ENCODE measurements around the gene MEIS1. TPM values are rescaled to one million over a fixed set of nuclear protein-coding genes. Genes with fewer than 3 reads are reported as not detected.

MEIS1 gene
- total RNA-seq, 3 donors from 2014 or later: 23.0 to 37.9 (median 37.0) TPM

DNA sequence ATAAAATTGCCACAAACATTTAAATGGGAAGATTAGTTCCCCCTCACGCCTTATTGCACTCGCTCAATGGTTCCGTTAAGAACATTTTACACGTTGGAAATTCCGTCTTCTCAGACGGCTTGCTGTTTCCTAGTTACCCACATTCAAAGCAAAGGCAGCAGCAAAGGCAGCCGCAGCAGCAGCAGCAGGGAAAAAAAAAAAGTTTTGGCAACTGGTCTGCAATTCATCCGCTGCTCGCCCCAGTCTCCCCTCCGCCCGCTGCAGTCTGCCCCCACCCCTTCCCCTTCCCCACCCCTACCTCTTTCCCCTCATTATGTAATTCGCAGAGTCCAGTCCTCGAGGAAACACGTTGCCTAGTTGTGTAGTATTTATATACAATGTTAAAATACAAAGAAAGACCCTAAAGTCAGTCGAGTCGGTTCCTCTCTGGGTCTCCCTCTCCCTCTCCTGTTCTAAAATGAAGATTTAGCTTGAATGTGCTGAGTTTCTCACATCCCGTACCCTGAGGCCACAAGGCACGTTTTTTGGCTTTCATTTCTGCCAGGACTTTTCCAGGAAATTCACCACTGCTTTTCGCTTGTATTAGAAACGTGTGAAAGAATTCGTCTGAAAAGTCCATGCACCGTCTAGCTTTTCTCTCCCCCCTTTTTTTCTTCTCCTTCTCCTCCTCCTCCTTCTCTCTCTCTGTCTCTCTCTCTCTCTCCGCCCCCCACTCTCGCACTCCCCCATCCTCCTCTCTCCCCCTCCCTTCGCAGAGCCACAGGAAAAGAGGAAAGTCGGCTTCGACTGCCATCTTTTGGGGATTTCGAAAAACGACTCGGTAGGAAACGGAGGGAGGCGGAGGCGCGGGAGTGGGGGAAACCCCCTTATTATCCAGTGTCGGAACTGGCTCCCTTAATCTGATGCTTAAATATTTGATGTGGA lies 140.0 kb downstream of the MEIS1 start:
- no peak for DNase-seq (ENCODE audit: low spot score in 2 of 2)
- intact Hi-C loops (cut with DNase I; ENCODE audit: low total_unique reads): loop anchor here (10.0 kb wide), 1 partner anchor 140 kb away; the partner anchor contains the start of gene MEIS1
- Histone ChIP-seq H3K4me3 (peak overlapping the region; percentile 55 to 72 (median 59)), H3K36me3 (no peaks in the 10 kb centered on the region), H3K9me3 (no peaks in the 10 kb centered on the region), H3K27ac (peak overlapping the region; percentile 68 to 69), H3K27me3 (peaks cover 0 to 45% of the 10 kb centered on the region in 2 donors), H3K4me1 (peaks cover 0 to 10% of the 10 kb centered on the region in 2 donors)
- TF ChIP-seq, protein P1, sequence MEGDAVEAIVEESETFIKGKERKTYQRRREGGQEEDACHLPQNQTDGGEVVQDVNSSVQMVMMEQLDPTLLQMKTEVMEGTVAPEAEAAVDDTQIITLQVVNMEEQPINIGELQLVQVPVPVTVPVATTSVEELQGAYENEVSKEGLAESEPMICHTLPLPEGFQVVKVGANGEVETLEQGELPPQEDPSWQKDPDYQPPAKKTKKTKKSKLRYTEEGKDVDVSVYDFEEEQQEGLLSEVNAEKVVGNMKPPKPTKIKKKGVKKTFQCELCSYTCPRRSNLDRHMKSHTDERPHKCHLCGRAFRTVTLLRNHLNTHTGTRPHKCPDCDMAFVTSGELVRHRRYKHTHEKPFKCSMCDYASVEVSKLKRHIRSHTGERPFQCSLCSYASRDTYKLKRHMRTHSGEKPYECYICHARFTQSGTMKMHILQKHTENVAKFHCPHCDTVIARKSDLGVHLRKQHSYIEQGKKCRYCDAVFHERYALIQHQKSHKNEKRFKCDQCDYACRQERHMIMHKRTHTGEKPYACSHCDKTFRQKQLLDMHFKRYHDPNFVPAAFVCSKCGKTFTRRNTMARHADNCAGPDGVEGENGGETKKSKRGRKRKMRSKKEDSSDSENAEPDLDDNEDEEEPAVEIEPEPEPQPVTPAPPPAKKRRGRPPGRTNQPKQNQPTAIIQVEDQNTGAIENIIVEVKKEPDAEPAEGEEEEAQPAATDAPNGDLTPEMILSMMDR (IDR thresholded peaks at IDR 0.05): peak in 2 of 3 donors; percentile 14 to 35
- TF ChIP-seq POLR2A (IDR thresholded peaks at IDR 0.05): no peak
- TF ChIP-seq POLR2AphosphoS5 (IDR thresholded peaks at IDR 0.05): peak in 1 of 3 donors; percentile 15

DNA sequence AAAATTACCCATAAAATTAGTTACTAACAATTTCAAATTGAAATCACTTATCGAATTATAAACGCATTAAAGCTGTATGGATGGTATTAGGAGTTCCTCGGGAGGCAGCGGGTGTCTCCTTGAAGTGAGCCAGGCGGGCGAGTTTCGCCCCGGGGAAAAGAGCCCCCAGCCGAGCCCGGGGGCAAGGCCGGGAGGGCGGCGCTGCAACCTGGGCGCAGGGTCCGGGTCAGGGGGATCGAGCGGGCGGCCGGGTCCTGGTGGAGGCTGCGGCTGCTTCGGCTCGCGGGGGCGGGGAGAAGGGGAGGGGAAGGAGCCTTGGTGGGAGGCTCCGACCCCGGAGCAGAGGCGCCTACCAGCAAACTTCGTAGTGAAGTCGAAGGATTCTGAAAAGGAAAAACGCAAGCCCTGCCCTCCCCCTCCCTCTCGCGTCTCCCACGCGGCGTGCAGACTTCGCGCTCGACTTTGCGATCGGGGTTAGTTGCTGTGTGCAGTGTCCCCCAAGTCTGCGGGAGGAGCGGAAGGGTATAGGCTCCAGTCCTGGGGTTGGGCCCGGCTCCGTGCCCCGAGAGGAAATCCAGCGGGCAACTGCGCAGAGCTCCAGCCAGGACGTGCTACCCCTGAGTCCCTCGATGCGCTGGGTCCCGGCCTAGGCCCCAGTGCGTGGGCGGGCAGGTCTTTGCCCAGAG lies 140.8 kb downstream of the MEIS1 start:
- intact Hi-C loops (cut with DNase I; ENCODE audit: low total_unique reads): loop anchor here (10.0 kb wide), 1 partner anchor 141 kb away; the partner anchor contains the start of gene MEIS1
- Histone ChIP-seq H3K27ac (peak overlapping the region; percentile 59 to 69), H3K4me1 (peaks cover 0 to 10% of the 10 kb centered on the region in 2 donors), H3K4me3 (peak overlapping the region; percentile 55 to 72 (median 59)), H3K36me3 (no peaks in the 10 kb centered on the region), H3K9me3 (no peaks in the 10 kb centered on the region), H3K27me3 (peaks cover 0 to 53% of the 10 kb centered on the region in 2 donors)
- DNase-seq (ENCODE audit: low spot score in 2 of 2): no peak
- TF ChIP-seq, protein P1 (IDR thresholded peaks at IDR 0.05): peak in 1 of 3 donors; percentile 4
- TF ChIP-seq POLR2A (IDR thresholded peaks at IDR 0.05) (no peak), POLR2AphosphoS5 (IDR thresholded peaks at IDR 0.05) (peak in 1 of 3 donors; percentile 15)

DNA sequence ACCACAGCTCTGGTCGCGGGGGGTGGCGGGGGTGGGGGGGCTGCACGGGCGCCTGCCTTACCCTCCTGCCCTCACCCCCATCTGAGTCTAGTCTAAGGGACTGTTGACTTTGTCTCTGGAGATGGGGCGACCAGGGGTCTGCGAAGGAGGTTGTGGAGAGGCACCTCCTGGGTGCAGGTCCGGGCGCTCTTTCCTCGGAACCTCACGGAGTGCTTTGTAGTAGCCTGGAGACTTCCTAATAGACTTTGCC lies 141.3 kb downstream of the MEIS1 start:
- H3K4me3 ChIP-seq: peak overlapping the region; percentile 55 to 72 (median 59)
- intact Hi-C loops (cut with DNase I; ENCODE audit: low total_unique reads): loop anchor here (10.0 kb wide), 1 partner anchor 141 kb away; the partner anchor contains the start of gene MEIS1
- H3K36me3 ChIP-seq: no peaks in the 10 kb centered on the region
- no peak for TF ChIP-seq POLR2A (IDR thresholded peaks at IDR 0.05)
- TF ChIP-seq, protein P1 (IDR thresholded peaks at IDR 0.05): no peak
- no peaks in the 10 kb centered on the region for H3K9me3 ChIP-seq
- peaks cover 0 to 10% of the 10 kb centered on the region in 2 donors for H3K4me1 ChIP-seq
- DNase-seq (ENCODE audit: low spot score in 2 of 2): no peak
- peak overlapping the region; percentile 59 to 69 for H3K27ac ChIP-seq
- H3K27me3 ChIP-seq: peaks cover 0 to 57% of the 10 kb centered on the region in 2 donors

DNA sequence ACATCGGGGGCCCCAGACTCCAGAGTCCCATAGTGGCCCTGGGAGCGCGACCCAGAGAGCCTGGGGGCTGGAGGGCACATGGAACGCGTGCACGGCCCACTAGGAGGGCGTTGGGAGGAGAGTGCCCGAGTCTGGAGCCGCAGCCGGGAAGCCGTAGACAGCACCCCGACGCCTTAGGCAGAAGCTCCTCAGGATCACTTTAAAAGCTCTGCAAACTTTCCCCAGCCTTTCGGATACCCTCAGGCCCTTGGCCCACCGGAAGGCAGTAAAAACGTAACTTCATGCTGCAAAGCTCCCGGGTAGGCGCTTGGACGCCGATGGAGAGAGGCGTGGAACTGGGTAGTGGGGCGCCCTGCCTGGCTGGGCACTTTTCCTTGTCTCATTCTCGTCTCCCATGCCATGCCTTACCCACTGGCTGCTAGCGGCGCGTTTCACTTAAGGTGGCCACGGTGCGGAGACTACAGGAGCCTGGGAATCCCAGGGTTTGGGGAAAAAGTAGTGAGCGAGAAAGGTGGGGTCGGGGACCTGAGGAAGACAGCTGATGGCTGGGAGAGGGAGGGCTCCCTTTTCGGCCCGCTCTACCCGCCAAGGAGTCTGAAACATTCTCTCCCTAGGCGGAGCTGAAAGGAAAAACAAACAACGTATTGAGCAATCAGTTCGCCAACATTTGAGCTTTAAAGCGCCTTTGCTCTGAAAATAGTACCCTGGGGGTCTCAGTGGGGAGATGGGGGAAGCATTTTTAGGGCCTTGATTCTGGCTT lies 141.8 kb downstream of the MEIS1 start:
- TF ChIP-seq POLR2AphosphoS5 (IDR thresholded peaks at IDR 0.05) (peak in 2 of 3 donors; percentile 20 to 25), POLR2A (IDR thresholded peaks at IDR 0.05) (no peak)
- TF ChIP-seq, protein P1 (IDR thresholded peaks at IDR 0.05): peak in 1 of 3 donors; percentile 6
- no peak for DNase-seq (ENCODE audit: low spot score in 2 of 2)
- Histone ChIP-seq H3K27me3 (peaks cover 0 to 62% of the 10 kb centered on the region in 2 donors), H3K4me3 (peak overlapping the region; percentile 55 to 72 (median 59)), H3K36me3 (no peaks in the 10 kb centered on the region), H3K27ac (peak overlapping the region; percentile 59 to 69), H3K4me1 (peaks cover 0 to 10% of the 10 kb centered on the region in 2 donors), H3K9me3 (no peaks in the 10 kb centered on the region)
- intact Hi-C loops (cut with DNase I; ENCODE audit: low total_unique reads): loop anchor here (10.0 kb wide), 1 partner anchor 142 kb away; the partner anchor contains the start of gene MEIS1
